ENCODE results near the gene PPP6R1. TPM values are rescaled to one million over a fixed set of nuclear protein-coding genes. Genes with fewer than 3 reads are reported as not detected.

The PPP6R1 gene
- total RNA-seq, 1 donor from 2014 or later: 220 TPM

DNA sequence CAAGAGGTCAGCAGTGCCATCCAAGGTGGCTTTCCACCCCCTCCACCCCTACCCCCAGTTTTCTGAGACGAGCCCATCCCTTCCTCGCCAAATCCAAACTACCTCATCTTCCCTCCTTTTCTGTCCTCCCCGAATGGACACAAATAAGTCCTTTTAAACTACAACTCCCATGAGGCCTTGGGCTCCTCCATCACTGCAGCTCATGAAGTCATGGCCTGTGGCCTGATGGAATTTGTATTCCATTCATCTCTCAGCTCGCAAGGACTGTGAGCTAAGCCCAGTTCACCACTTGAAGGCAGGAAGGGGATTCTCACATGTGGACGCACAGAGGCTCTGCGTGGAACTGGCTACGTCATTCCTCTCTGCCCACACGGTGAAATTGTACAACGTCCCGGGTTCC, 62.0 kb downstream of the PPP6R1 start:
- ChIA-PET POLR2A (no interaction called here), CTCF (no interaction called here)
- TF ChIP-seq CTCF (IDR thresholded peaks at IDR 0.05): no peak
- intact Hi-C loops (cut with micrococcal nuclease): no loop called here
- Mint-ChIP-seq H3K4me1 (no peaks in the 10 kb centered on the region), H3K27me3 (peaks cover 25% of the 10 kb centered on the region), H3K36me3 (ENCODE audit: low read depth) (no peaks in the 10 kb centered on the region), H3K27ac (no peak overlapping the region), H3K4me3 (no peak overlapping the region), H3K9me3 (no peaks in the 10 kb centered on the region)
- DNase-seq (no peak), ATAC-seq (ENCODE audit: low read depth) (no peak)

- peaks cover 3% of the 10 kb centered on the region for H3K4me1 Mint-ChIP-seq
- ATAC-seq (ENCODE audit: low read depth): no peak
- no peaks in the 10 kb centered on the region for H3K36me3 Mint-ChIP-seq (ENCODE audit: low read depth)
- peaks cover 12% of the 10 kb centered on the region for H3K27me3 Mint-ChIP-seq
- H3K27ac Mint-ChIP-seq: no peak overlapping the region
- no peaks in the 10 kb centered on the region for H3K9me3 Mint-ChIP-seq
- intact Hi-C loops (cut with micrococcal nuclease): no loop called here
- no peak for TF ChIP-seq CTCF (IDR thresholded peaks at IDR 0.05)
- CTCF ChIA-PET: no interaction called here
- DNase-seq: no peak
- POLR2A ChIA-PET: interaction anchor here (0.6 kb wide), 1 partner anchor 204 kb away, joined by 3 read pairs; no protein-coding TSS in a partner anchor
- H3K4me3 Mint-ChIP-seq: no peak overlapping the region
These were observed 65.3 kb downstream of the PPP6R1 start for GRCh38 chr19:55193481-55193880.

DNA sequence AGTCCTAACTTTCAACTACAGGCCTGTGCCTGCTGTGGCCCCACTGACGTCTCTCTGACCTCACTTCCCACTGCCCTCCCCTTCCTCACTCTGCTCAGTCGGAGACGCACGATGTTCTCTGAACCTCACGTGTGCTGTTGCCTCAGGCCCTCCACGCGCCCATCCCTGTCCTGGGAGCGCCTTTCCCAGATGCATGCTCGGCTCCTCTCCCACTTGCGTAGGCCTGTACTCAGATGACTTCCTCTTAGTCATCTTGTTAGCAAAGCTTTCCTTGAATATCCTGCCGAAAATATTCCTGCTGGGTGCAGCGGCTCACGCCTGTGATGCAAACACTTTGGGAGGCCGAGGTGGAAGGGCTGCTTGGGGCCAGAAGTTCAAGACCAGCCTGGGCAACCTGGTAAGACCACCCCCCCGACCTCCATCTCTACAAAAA, 69.4 kb downstream of the PPP6R1 start:
- DNase-seq (no peak), ATAC-seq (ENCODE audit: low read depth) (no peak)
- no peaks in the 10 kb centered on the region for H3K36me3 Mint-ChIP-seq (ENCODE audit: low read depth)
- CTCF ChIA-PET: no interaction called here
- TF ChIP-seq CTCF (IDR thresholded peaks at IDR 0.05): no peak
- peaks cover 3% of the 10 kb centered on the region for H3K4me1 Mint-ChIP-seq
- no peak overlapping the region for H3K27ac Mint-ChIP-seq
- no peaks in the 10 kb centered on the region for H3K9me3 Mint-ChIP-seq
- peaks cover 12% of the 10 kb centered on the region for H3K27me3 Mint-ChIP-seq
- H3K4me3 Mint-ChIP-seq: no peak overlapping the region
- POLR2A ChIA-PET: no interaction called here
- intact Hi-C loops (cut with micrococcal nuclease): no loop called here

DNA sequence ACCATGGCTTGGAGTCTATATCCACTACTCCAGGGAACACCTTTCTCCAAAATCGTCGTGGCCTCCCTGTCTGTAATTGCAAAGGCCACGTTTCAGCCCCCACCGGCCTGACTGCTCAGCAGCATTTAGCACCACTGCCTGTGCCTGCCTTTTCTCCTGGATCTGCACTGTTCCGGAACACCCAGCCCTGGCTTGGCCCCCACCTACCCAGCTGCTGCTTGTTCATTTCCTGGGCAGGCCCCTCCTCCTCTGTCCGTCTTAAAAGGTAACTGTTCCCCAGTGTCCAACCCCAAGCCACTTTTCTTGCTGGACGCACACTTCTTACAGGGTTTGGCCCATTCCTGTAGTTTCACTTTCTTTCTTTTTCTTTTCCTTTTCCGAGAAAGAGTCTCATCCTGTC, 70.2 kb downstream of the PPP6R1 start:
- peaks cover 3% of the 10 kb centered on the region for H3K4me1 Mint-ChIP-seq
- intact Hi-C loops (cut with micrococcal nuclease): no loop called here
- no peak overlapping the region for H3K4me3 Mint-ChIP-seq
- H3K36me3 Mint-ChIP-seq (ENCODE audit: low read depth): no peaks in the 10 kb centered on the region
- TF ChIP-seq CTCF (IDR thresholded peaks at IDR 0.05): no peak
- no peak overlapping the region for H3K27ac Mint-ChIP-seq
- DNase-seq (no peak), ATAC-seq (ENCODE audit: low read depth) (no peak)
- H3K27me3 Mint-ChIP-seq: peaks cover 14% of the 10 kb centered on the region
- H3K9me3 Mint-ChIP-seq: no peaks in the 10 kb centered on the region
- ChIA-PET CTCF (no interaction called here), POLR2A (no interaction called here)

DNA sequence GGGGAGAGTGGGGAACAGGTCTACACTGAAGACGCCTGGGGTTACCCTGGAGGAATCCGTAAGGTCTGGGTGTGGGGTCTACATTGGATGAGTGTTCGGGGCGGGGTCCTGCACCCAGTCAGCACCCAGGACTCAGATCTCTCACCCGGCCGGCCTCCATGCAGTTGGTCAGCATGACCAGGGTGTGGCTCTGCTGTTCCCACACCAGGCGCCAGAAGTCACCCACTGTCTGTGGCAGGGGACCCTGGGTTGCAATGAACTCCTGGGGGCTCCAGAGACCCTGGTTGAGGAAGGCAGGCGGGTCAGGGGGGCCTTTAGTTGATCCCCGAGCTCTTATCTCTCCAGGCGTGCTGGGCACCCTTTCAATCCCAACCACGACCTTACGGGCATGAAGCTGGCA, 72.7 kb downstream of the PPP6R1 start:
- CTCF ChIA-PET: no interaction called here
- no peak for ATAC-seq (ENCODE audit: low read depth)

More for the DNA sequence above, 72.7 kb downstream of the PPP6R1 start:
- no peak for TF ChIP-seq CTCF (IDR thresholded peaks at IDR 0.05)
- intact Hi-C loops (cut with micrococcal nuclease): no loop called here
- peaks cover 3% of the 10 kb centered on the region for H3K4me1 Mint-ChIP-seq
- no peaks in the 10 kb centered on the region for H3K9me3 Mint-ChIP-seq
- H3K4me3 Mint-ChIP-seq: no peak overlapping the region
- H3K27ac Mint-ChIP-seq: no peak overlapping the region
- H3K27me3 Mint-ChIP-seq: peaks cover 22% of the 10 kb centered on the region
- DNase-seq: no peak
- H3K36me3 Mint-ChIP-seq (ENCODE audit: low read depth): no peaks in the 10 kb centered on the region
- POLR2A ChIA-PET: no interaction called here

All from activated B cell treated with CpG ODN at 0.5 μM for 24 hours (primary cell).